Hepatocyte (in vitro differentiated cells): ENCODE measurements around the gene SHMT2. TPM values are rescaled to one million over a fixed set of nuclear protein-coding genes. Genes with fewer than 3 reads are reported as not detected.

Source experiments
- DNase-seq: peaks from one replicate; pipeline ENCODE4 v3.0.0-alpha.2; 2016; ENCODE audit warnings: low spot score
- H2AFZ ChIP-seq: fragments of 200-600 bp; sonication (generic); 2 replicates; pipeline ENCODE4 v1.6.0; 2016; ENCODE audit warnings: antibody characterized with exemption, mild to moderate bottlenecking
- H3K27ac ChIP-seq: fragments of 200-600 bp; sonication (generic); 2 replicates; pipeline ENCODE4 v1.5.1; 2016; ENCODE audit warnings: mild to moderate bottlenecking
- H3K27me3 ChIP-seq: fragments of 200-600 bp; sonication (generic); 2 replicates; pipeline ENCODE4 v1.6.1; 2016
- H3K36me3 ChIP-seq: fragments of 200-600 bp; sonication (generic); replicated peaks from 2 replicates; pipeline ENCODE4 v1.5.1; 2016; ENCODE audit warnings: low read depth; ENCODE audit not compliant: insufficient read depth
- H3K4me1 ChIP-seq: fragments of 200-600 bp; sonication (generic); 2 replicates; pipeline ENCODE4 v1.5.1; 2016; ENCODE audit warnings: mild to moderate bottlenecking, moderate library complexity; ENCODE audit not compliant: insufficient read depth
- H3K4me2 ChIP-seq: fragments of 200-600 bp; sonication (generic); 2 replicates; pipeline ENCODE4 v1.6.0; 2016
- H3K4me3 ChIP-seq: fragments of 200-600 bp; sonication (generic); 2 replicates; pipeline ENCODE4 v1.5.1; 2016; ENCODE audit warnings: mild to moderate bottlenecking
- H3K79me2 ChIP-seq: fragments of 200-600 bp; sonication (generic); 2 replicates; pipeline ENCODE4 v1.6.0; 2017; ENCODE audit warnings: mild to moderate bottlenecking
- H3K9me2 ChIP-seq: fragments of 200-600 bp; sonication (generic); replicated peaks from 2 replicates; pipeline ENCODE4 v1.6.0; 2017; ENCODE audit warnings: mild to moderate bottlenecking; ENCODE audit not compliant: insufficient read depth
- H3K9me3 ChIP-seq: fragments of 200-600 bp; sonication (generic); 2 replicates; pipeline ENCODE4 v1.5.1; 2016; ENCODE audit warnings: low read depth, mild to moderate bottlenecking
- H4K20me1 ChIP-seq: fragments of 200-600 bp; sonication (generic); 2 replicates; pipeline ENCODE4 v1.6.0; 2016; ENCODE audit warnings: mild to moderate bottlenecking; ENCODE audit not compliant: insufficient read depth, poor library complexity, severe bottlenecking
- EZH2 ChIP-seq: fragments of 200-600 bp; sonication (generic); IDR thresholded peaks from 2 replicates; pipeline ENCODE4 v1.6.1; 2016; ENCODE audit warnings: antibody characterized with exemption, mild to moderate bottlenecking, borderline replicate concordance
- EZH2phosphoT487 ChIP-seq: fragments of 200-600 bp; sonication (generic); IDR thresholded peaks from one replicate; pipeline ENCODE4 v1.6.1; 2018; ENCODE audit warnings: antibody characterized with exemption, mild to moderate bottlenecking, low read depth, moderate library complexity; ENCODE audit not compliant: unreplicated experiment, severe bottlenecking
- WGBS: methylation state at CpG from one replicate; pipeline ENCODE4 v1.1.6; 2016; ENCODE audit warnings: low lambda C conversion rate; ENCODE audit errors: missing lambda C conversion rate; 5-methylcytosine and 5-hydroxymethylcytosine counted together
- polyA plus RNA-seq: library from polyadenylated mRNA; unstranded; fragments of >200 nt; fragmentation: Nextera tagmentation; extraction: Ambion mirVana; gene quantifications from 2 replicates; pipeline ENCODE4 v1.2.1, GENCODE V29; 2016
- total RNA-seq: library from RNA; depleted of rRNA; stranded (reverse); fragments of >200 nt; gene quantifications from 2 replicates; pipeline ENCODE4 v1.2.3, GENCODE V29; 2014
- TF ChIP-seq, protein P1 (sequence below): fragments of 200-600 bp; sonication (generic); IDR thresholded peaks from 2 replicates; pipeline ENCODE4 v1.5.1; 2016; ENCODE audit warnings: antibody characterized with exemption, mild to moderate bottlenecking; ENCODE audit not compliant: poor library complexity

SHMT2 gene
- total and polyA plus RNA-seq, 2 experiments from 2014 or later, result 126 to 168 TPM

DNA sequence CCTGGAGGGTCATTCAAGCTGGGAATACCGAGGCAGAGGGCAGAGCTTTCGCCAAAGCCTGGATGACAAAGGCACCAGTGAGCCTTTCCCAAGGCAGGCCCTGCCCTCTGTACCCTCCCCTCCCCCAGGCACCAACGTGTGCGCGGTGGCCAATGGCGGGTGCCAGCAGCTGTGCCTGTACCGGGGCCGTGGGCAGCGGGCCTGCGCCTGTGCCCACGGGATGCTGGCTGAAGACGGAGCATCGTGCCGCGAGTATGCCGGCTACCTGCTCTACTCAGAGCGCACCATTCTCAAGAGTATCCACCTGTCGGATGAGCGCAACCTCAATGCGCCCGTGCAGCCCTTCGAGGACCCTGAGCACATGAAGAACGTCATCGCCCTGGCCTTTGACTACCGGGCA lies 44.1 kb upstream of the SHMT2 start:
- 95% methylated on average over 24 of the region's 25 CpGs for WGBS
- no peaks in the 10 kb centered on the region for H4K20me1 ChIP-seq
- no peak overlapping the region for H3K4me2 ChIP-seq
- H2AFZ ChIP-seq, result no peak overlapping the region
- H3K36me3 ChIP-seq, result no peaks in the 10 kb centered on the region
- no peaks in the 10 kb centered on the region for H3K9me2 ChIP-seq
- no peaks in the 10 kb centered on the region for H3K9me3 ChIP-seq
- no peak overlapping the region for H3K4me3 ChIP-seq
- H3K27me3 ChIP-seq, result no peaks in the 10 kb centered on the region
- no peaks in the 10 kb centered on the region for H3K79me2 ChIP-seq
- no peak for DNase-seq
- no peak overlapping the region for H3K27ac ChIP-seq
- no peaks in the 10 kb centered on the region for H3K4me1 ChIP-seq
- TF ChIP-seq, protein P1, sequence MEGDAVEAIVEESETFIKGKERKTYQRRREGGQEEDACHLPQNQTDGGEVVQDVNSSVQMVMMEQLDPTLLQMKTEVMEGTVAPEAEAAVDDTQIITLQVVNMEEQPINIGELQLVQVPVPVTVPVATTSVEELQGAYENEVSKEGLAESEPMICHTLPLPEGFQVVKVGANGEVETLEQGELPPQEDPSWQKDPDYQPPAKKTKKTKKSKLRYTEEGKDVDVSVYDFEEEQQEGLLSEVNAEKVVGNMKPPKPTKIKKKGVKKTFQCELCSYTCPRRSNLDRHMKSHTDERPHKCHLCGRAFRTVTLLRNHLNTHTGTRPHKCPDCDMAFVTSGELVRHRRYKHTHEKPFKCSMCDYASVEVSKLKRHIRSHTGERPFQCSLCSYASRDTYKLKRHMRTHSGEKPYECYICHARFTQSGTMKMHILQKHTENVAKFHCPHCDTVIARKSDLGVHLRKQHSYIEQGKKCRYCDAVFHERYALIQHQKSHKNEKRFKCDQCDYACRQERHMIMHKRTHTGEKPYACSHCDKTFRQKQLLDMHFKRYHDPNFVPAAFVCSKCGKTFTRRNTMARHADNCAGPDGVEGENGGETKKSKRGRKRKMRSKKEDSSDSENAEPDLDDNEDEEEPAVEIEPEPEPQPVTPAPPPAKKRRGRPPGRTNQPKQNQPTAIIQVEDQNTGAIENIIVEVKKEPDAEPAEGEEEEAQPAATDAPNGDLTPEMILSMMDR, result no peak

DNA sequence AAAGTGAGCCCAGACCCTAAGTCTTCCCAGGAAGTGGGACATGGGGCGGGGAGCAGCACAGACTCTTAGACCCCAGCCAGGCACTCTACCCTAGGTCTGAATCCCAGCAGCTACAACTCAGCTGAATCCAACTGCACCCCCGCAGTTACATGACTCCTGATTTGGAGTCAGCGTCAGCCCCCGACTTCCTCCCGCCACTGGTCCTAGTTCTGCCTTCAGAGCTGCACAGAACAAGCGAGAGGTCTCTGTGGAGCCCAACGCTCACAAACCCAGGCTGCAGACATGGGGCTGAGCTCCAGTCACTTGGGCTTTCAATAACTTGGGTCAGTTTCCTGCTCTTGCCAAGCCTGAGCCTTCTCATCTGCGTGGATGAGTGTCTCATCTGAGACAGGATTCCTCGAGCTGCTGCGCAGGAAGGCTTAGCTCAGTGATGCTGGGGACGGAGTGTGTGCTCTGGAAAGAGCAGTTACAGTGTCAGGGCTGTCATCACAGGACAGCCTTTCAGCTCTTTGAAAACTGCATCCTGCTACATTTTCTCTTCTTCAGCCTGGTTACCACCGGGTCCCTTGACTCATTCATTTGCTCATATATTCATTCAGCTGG lies 43.5 kb upstream of the SHMT2 start:
- no peaks in the 10 kb centered on the region for H3K27me3 ChIP-seq
- H2AFZ ChIP-seq, result no peak overlapping the region
- no peaks in the 10 kb centered on the region for H3K4me1 ChIP-seq
- no peaks in the 10 kb centered on the region for H3K9me3 ChIP-seq
- H3K27ac ChIP-seq, result no peak overlapping the region
- no peaks in the 10 kb centered on the region for H3K79me2 ChIP-seq
- DNase-seq, result no peak
- H3K9me2 ChIP-seq, result no peaks in the 10 kb centered on the region
- H3K4me3 ChIP-seq, result no peak overlapping the region
- TF ChIP-seq EZH2phosphoT487 (no peak), EZH2 (no peak)
- TF ChIP-seq, protein P1, result no peak
- WGBS, result 96% methylated on average over 12 of the region's 12 CpGs
- no peaks in the 10 kb centered on the region for H4K20me1 ChIP-seq
- H3K36me3 ChIP-seq, result no peaks in the 10 kb centered on the region
- no peak overlapping the region for H3K4me2 ChIP-seq

- Histone ChIP-seq H3K9me2 (no peaks in the 10 kb centered on the region), H3K4me2 (no peak overlapping the region), H3K4me3 (no peak overlapping the region), H3K79me2 (no peaks in the 10 kb centered on the region), H4K20me1 (no peaks in the 10 kb centered on the region), H3K36me3 (no peaks in the 10 kb centered on the region), H2AFZ (no peak overlapping the region), H3K9me3 (no peaks in the 10 kb centered on the region), H3K4me1 (no peaks in the 10 kb centered on the region), H3K27me3 (no peaks in the 10 kb centered on the region), H3K27ac (no peak overlapping the region)
- no peak for DNase-seq
- TF ChIP-seq EZH2, result no peak
- TF ChIP-seq, protein P1, result no peak
- TF ChIP-seq EZH2phosphoT487, result no peak
- WGBS, result 86% methylated on average over 20 of the region's 21 CpGs
Measured at GRCh38 chr12:57187222-57188089, 42.1 kb upstream of the SHMT2 start.
